Cardiac fibroblast (primary cell): ENCODE measurements around the gene AP2S1.

Experiments
- DNase-seq, 2 donors: peaks; one replicate each; pipeline versions ENCODE4 v3.0.0 to v3.0.0-alpha.2; 2010; ENCODE audit warnings: low read depth in 2 of 2
- H3K4me3 ChIP-seq, 2 donors: replicated peaks in 1 of 2; 1 replicate in 1 of 2; 2 replicates in 1 of 2; pipeline ENCODE4 v1.5.1; 2011; ENCODE audit warnings: low read depth in 2 of 2, low read length in 2 of 2, mild to moderate bottlenecking in 2 of 2, moderate library complexity in 1 of 2
- CTCF ChIP-seq: IDR thresholded peaks from one replicate; pipeline ENCODE4 v1.5.1; 2011; ENCODE audit warnings: low read depth, mild to moderate bottlenecking, low read length, inconsistent platforms

The AP2S1 gene

GRCh38 chr19:46850228-46851203, at the start of gene AP2S1:
AP2S1 (minus strand) TSS chr19:46850846; CDS start chr19:46850766, 80 bp downstream.
- peak within 1 kb of the TSS; percentile 97 for H3K4me3 ChIP-seq
- TF ChIP-seq CTCF, result no peak
- peak; percentile 100 for DNase-seq

GRCh38 chr19:46900341-46900740, 49.7 kb upstream of the AP2S1 start:
- TF ChIP-seq CTCF, result no peak
- no peak overlapping the region for H3K4me3 ChIP-seq
- no peak for DNase-seq

GRCh38 chr19:46898731-46899130, 48.1 kb upstream of the AP2S1 start:
- no peak for TF ChIP-seq CTCF
- no peak overlapping the region for H3K4me3 ChIP-seq
- peak; percentile 69 to 75 for DNase-seq

- TF ChIP-seq CTCF, result no peak
- DNase-seq, result no peak
- no peak overlapping the region for H3K4me3 ChIP-seq
Measured at GRCh38 chr19:46896076-46896794, 45.6 kb upstream of the AP2S1 start.

- no peak for TF ChIP-seq CTCF
- DNase-seq, result no peak
- H3K4me3 ChIP-seq, result no peak overlapping the region
Measured at GRCh38 chr19:46892252-46893179, 41.9 kb upstream of the AP2S1 start.
